Fibroblast of peridontal ligament (primary cell): ENCODE data around the gene SUSD5.
"Not testable (repeated sequence)": the region's sequence is repeated elsewhere in the genome, so short reads cannot be mapped to it uniquely, and the experiment has no call there.

ENCODE experiments used
- DNase-seq: peaks from one replicate; pipeline ENCODE4 v3.0.0-alpha.2; 2010; ENCODE audit errors: extremely low read depth

The SUSD5 gene

DNA sequence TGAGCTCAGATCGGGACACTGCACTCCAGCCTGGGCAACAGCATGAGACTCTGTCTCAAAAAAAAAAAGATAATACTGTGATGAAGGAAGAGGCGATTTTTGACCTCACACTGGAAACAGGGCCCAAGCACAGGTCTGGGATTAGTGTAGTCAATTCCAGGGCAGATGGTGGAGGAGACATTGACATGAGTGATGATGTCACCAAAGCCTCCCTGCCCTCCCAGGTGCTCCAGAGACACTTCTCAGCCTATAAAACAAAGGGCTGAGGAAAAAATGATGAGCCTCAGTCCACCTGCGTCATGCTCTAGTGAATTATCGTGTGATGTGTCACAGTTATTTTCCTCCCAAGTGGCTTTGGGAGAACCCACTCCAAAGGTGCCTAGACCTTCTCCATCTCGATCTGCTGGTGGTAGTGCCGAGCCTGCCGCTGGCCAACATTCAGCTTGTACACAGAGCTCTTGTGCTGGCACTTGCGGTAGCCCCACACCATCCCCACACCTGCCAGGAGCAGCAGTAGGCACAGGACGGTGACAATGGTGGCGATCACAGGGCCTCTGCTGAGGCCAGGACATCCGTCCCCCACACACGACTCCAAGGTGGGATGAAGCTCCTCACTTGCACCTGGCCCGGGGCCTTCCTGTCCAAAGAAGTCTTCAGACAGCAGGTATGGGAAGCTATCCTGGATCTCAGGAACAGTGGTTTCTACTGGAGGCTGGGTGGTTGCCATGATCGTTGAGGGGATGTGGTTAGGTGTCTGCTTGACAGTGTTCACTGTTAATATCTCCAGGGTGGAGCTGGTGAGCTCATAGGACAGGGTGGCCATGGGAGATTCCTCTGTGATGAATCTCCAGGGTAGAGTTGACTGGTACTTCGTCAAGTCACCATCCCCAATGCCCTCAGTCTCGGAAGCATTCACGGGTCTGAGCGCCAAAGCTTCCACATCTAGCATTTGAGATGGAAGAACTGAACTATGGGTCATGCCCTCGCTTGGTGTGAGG, 65.9 kb downstream of the SUSD5 start:
- no peak for DNase-seq

- no peak for DNase-seq
These were observed 69.3 kb downstream of the SUSD5 start for GRCh38 chr3:33149342-33149741.

DNA sequence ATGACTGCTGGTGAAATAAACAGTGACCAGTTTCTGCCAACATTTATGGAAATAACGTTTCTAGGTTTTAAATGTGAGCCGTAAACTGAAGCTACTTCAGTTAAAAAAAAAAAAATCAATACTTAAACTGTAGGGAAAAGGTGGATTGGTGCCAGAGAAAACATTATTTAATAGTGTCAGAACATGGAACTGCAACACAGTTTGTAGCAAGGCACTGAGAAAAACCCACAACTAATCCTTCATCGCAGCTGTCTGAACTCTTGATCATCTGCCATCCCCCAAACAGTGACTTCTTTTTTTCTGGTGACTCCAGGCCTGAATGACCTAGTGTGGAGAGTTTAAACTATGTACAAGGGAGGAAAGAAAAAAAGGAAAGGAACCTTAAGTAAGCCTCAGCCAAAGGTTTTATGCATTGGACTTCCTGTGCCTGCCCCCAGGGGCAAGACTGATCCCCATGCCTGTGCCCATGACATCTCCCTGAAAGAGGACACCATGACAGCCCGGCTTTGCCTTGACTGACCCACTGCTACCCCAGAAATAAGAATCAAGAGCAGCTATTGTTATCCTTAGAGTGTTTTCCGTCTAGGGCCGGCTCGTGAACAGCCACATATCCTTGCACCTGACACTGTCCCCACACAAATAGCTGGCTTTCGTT, 71.7 kb downstream of the SUSD5 start:
- peak; percentile 68 for DNase-seq

DNA sequence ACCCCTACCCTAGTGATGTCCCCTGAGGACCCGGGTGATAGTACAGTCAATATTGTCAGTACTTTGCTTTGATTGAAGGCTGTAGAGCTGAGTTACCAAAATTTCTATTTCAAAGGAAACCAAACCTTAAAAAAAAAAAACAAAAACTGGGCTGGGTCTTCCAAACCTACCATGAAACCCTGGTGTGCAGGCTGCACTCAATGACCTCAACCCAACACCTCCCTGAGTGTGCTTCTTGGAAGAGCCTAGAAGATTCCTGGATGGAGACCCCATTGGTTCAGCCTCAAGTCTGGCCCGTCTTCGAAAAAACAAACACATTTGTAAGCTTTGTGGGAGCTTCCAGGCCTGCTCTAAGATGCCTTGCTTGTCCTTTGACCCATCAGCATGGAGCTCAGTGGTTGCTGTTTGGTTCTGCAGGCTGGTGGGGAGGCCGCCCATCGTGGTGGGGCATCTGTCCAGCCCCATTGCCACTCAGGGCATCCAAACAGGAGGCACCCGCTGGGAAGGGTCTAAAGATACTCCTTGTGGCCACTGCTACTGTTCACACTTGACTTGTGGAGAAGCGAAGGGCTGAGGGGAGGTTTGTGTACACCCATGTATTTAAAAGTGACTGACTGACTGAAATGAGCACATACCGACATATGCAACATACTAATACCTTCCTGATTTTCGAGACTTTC, 72.6 kb downstream of the SUSD5 start:
- no peak for DNase-seq

GRCh38 chr3:33145221-33145900, 73.2 kb downstream of the SUSD5 start:
- DNase-seq, result no peak

DNA sequence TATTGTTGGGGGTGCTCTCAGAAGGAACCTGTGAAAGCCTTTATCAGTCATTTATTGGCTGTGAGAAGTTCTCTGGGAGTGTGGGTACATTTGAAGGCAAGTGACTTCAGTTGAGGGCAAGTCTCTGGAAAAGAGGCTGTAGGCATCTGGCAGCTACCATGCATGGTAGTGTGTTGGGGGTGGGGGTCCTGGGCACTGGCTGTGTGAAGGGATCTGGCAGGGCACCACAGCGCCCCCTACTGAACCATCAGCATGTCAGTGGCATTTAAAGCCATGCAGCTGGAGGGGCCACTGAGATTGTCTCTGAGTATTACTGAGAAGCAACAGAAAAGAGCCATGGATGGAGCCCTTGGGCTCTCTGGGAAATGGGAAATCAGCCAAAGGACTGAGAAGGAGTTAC, 74.2 kb downstream of the SUSD5 start:
- no peak for DNase-seq

GRCh38 chr3:33141006-33141405, 77.6 kb downstream of the SUSD5 start:
- DNase-seq, result no peak

- DNase-seq, result peak; percentile 40
These were observed 78.6 kb downstream of the SUSD5 start for GRCh38 chr3:33139996-33140395.

- not testable (repeated sequence) for DNase-seq
These were observed 79.5 kb downstream of the SUSD5 start for GRCh38 chr3:33139006-33139623.

GRCh38 chr3:33137691-33138090, 80.9 kb downstream of the SUSD5 start:
- DNase-seq, result no peak

DNA sequence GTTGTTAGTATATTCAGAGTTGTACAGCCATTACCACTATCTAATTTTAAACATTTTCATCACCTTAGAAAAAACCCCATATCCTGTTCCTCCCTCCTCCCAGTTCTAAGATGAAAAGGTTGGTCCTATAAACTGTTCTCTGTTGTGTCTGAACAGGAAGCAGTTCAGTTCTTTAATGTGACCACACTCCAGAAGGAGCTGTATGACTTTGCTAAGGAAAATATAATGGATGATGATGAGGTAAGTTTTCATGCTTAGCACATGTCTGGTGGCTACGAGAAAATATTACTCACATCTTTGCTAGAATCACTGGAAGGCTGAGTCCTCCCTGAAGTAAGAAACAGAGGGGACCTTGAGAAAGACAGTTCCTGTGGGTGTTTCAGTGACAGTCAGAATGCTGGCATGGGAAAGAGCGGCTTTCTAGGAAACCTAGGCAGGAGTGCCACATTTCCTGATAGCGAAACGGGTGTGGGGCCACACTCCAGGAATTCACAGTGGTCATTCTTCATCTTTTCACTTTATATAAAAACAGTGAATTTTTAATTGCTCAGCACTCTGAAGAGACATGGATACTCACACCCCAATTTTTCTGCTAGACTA, 84.5 kb downstream of the SUSD5 start:
- peak; percentile 24 for DNase-seq

GRCh38 chr3:33132019-33132360, 86.6 kb downstream of the SUSD5 start:
- no peak for DNase-seq

GRCh38 chr3:33131331-33132018, 87.1 kb downstream of the SUSD5 start:
- DNase-seq, result peak; percentile 78

- DNase-seq, result no peak
These were observed 88.5 kb downstream of the SUSD5 start for GRCh38 chr3:33130144-33130543.

DNA sequence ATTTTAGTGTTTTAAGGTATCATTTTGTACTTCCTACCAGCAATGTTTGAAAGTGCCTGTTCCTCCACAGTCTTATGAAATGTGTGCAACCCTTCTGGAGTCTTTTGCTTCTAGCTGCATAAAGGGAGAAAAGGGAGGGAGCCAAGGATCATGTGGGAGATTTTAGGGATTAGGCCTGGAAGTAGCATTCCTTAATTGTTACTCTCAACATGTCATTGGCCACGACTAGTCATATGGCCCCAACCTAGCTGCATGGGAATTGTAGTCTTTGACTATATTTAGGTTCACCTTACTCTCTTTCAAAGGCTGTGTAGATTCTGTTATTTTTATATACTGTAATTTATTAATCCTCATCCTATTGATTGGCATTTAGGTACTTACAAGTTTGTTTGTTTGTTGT, 89.9 kb downstream of the SUSD5 start:
- DNase-seq, result peak; percentile 33

- DNase-seq, result no peak
These were observed 92.8 kb downstream of the SUSD5 start for GRCh38 chr3:33125840-33126239.

DNA sequence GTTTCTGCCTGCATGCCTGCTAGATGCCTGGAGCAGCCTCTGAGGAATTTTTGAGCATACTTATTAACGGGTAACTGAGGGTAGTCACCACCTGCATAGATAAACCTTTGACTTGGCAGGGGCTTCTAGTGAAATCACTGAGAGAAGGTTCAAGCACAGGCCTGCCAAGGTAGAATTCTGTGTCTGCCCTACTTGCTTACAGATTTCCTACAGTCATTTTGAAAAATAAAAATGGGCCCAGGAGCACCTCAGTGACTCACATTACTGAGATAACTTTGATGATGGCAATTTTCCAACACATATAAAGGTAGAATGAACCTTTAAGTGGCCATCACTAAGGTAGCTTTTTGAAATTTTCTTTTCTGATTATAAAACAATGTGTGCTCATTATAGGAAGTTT, 94.0 kb downstream of the SUSD5 start:
- no peak for DNase-seq

GRCh38 chr3:33122991-33123390, 95.6 kb downstream of the SUSD5 start:
- DNase-seq, result no peak

DNA sequence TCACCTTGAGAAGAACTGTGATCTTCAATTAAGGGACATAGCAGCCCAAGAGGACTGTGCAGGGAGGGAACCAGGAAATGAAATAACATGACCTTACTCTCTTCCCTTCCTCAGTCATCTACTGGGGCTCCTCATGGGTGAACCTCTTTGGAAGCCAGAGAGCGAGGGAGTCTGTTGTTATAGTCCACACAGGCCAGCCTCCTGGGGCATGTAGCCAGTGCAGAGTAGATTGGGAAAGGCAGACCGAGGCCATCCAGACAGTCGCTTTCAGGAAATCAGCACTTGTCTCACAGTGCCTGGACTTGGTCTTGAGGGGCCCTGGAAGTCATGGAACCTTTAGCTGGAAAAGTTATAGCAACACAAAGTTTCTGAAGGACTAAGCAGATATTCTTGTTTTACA, 98.7 kb downstream of the SUSD5 start:
- DNase-seq, result no peak

GRCh38 chr3:33117461-33117860, 101.1 kb downstream of the SUSD5 start:
- DNase-seq, result no peak
